Dermis microvascular lymphatic vessel endothelial cell (primary cell): ENCODE data around the gene ZDHHC1. TPM values are rescaled to one million over a fixed set of nuclear protein-coding genes. Genes with fewer than 3 reads are reported as not detected.
A peak's percentile ranks its signal among the peaks of the same experiment; 100 is the strongest.
"Not testable (repeated sequence)": the region's sequence is repeated elsewhere in the genome, so short reads cannot be mapped to it uniquely, and the experiment has no call there.

Source experiments
- DNase-seq, 2 donors: peaks; one replicate each; pipeline versions ENCODE4 v3.0.0 to v3.0.0-alpha.2; 2010; ENCODE audit warnings: low read depth in 2 of 2
- total RNA-seq: library from RNA; depleted of rRNA; stranded (reverse); fragments of >200 nt; gene quantifications from 2 replicates; pipeline ENCODE4 v1.2.1, GENCODE V29; 2014

Gene ZDHHC1
- total RNA-seq, 1 donor from 2014 or later = 3.1 TPM

DNA sequence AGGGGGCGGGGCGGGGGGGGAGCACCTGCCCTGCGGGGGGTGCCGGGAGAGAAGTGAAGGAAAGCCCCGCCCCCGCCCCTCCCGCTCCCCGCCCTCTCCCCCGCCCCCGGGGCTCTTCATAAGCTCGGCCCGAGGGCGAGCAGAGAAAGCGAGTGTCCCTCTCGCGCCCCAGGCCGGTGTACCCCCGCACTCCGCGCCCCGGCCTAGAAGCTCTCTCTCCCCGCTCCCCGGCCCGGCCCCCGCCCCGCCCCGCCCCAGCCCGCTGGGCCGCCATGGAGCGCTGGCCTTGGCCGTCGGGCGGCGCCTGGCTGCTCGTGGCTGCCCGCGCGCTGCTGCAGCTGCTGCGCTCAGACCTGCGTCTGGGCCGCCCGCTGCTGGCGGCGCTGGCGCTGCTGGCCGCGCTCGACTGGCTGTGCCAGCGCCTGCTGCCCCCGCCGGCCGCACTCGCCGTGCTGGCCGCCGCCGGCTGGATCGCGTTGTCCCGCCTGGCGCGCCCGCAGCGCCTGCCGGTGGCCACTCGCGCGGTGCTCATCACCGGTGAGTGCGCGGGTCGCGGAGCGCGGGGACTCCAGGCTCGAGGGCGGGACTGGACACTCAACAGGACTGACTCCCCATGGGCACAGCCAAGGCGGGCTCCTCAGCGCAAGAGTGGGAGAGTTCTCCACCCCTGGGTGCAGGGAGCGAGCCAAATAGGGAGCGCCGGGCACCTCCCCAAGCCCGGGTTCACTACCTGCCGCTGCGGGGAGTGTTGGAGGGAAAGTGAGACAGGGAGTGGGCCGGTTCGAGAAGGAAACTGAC lies 14.9 kb upstream of the ZDHHC1 start, which contains the start of gene HSD11B2:
HSD11B2 (plus strand) TSS at position 145 of the 798 bp plus-strand sequence; CDS start at position 273, 128 bp downstream.
- DNase-seq = peak in 1 of 2 donors; percentile 78

DNA sequence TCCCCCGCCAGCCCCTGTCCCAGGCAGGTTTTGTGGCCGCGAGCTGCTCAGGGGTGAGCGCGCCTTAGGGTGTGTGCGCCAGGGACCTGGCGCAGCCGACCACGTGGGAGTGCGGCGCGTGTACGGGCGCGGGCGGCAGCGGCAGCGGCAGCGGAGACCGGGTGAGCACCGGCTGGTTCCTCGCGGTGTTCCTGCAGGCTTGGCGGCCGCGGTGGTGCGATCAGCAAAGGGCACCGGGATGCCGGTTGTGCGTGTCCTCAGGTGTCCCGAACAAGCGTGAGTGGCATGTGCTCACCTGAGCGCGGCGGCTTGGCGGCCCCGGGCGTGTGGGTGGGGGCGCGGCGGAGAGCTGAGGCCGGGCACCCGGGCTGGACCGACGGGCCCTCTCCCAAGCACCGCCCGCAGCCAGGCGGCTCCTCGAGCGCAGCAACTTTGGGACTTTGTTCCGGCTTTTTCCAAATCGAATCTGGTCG lies 14.3 kb upstream of the ZDHHC1 start:
- peak in 1 of 2 donors; percentile 14 for DNase-seq

DNA sequence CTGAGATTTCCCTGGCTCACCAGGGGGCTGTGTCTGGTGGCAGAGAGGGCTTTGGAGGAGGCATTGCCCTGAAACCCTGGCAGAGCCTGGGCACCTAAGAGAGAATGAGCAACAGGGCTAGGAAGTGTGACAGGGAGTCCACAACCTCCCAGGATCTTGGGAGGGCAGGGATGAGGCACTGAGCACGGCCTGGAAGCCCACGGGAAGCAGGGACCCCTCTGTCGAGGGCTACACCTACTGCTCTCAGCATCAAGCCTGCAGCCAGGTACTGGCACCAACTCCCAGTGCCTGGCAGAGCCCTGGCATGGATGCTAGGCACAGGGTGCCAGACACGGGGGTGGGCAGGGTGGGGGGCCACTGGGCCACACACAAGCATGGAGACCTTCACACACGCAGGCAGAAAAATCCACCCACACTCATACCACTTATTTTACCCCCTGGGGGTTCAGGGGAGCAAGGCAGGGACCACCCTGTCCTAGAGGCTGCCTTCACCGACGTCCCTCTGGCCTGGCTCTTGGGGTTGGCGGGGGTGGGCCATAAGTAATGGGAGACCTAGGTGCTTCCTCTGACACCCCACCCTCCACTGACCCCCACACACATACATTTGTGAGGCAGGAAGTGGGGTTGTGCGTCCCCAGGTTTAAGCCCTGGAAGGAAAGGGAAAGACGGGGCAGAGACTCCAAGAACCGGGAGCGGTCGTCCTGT lies 13.7 kb upstream of the ZDHHC1 start:
- DNase-seq = no peak

DNA sequence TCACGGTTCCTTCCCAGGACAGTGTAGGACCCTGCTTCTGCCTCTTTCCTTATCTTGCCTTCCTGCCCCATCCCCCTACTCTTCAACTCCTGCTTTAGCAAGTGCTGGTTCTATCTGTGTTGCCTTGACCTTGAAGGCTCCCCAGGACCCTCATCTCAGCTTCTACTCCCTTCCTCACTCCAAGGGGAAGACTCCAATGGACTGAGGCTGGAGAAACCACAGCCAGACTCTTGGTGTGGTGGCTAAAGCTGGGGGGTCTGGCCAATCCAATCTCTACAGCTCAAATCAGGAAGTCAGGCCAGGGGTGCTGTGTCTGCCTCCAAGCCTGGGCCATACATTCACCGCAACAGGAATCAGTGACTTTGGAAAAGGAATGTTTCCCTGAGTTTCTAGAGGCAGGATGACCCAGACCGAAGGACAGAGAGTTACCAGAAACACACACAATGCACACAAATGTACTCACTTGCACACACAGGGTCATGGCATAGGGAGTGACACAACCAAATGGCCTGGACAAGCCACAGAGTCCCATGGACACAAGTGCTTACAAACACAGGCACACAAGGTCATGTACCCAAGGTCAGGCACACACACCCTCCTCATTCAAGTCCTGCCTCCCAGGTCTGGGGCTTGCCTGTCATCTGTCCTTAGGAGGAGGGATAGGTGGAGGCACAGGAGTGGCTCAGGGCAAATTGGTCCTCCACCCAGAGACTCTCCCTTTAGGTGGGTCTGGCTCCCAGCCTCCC lies 12.9 kb upstream of the ZDHHC1 start:
- DNase-seq = no peak

DNA sequence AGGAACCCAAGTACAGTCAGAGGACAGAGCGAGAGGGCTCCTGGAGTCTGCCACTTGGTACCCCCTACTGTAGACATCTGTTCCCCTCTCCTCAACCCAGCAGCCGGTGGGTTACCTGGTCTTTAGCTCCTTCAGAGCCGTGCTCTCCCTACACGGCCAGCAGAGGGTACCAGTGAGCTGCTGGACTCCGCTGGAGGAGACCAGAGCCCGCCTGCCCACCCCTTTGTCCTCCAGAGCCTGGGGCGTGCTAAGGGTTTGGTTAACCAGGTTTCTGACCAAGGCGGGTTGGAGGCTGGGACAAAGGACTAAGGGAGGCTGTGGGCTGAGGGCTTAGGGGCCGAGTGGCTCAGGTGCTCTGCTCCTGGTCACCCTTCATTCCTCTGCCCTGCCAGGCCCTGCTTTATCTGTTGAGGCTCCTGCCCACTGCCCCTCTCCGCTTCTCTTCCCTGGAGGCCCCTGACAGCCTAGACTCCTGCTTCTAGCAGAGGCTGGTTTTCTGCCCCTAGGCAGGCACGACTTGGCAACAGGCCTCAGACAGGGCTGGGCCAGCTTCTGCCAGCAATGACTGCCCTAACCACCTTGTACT lies 12.0 kb upstream of the ZDHHC1 start:
- DNase-seq = peak in 1 of 2 donors; percentile 69

DNA sequence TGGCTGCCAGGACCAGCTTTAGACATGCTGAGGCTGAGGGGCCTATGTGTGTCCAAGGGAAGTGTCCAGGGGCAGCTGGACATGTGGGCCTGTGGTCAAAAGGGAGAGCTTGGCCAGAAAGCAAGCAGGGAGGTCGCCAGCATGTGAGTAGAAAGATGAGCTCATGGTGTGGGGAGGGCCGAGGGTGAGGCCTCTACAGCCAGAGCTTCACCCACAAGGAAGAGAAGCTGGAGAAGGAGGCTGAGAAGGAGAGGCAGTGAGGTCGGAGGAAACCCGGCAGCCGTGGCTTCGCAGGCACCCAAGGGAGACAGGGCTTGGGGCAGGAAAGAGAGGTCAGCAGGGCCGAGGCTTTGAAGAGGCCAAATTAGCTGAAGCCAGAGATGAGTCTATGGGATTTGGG lies 10.7 kb upstream of the ZDHHC1 start:
- no peak for DNase-seq

DNA sequence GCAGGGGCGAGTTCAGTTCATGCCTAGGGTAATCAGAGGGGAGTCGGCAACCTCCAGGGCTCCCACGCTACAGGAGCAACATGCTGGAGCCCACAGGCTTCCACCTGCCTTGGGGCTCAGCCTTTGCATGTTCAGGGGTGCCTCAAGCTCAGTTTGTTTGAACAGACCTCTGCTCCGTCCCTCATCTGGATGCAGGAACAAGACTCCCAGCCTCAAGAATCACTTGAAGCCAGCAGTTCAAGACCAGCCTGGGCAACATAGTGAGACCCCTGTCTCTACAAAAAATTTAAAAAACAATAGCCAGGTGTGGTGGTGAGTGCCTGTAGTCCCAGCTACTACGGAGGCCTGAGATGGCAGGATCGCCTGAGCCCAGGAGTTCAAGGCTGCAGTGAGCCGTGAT lies 9.7 kb upstream of the ZDHHC1 start:
- DNase-seq = no peak

DNA sequence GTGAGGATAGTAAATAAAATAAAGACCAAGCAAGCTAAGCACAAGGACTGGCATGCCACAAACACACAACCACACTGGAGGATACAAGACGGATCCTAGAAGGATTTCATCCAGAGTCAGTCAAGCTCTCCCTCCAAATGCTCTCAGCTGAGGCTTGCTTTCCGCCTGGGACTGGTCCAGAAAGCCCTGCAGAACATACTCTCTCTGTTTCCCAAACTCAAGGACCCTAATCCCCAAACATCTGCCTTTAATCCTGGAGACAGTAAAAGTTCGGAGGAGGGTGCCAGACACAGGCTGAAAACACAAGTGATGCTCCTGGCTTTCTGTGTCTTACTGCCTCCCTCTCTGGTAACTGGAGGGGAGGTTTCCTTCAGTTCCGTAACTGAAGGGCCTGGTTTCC lies 9.3 kb upstream of the ZDHHC1 start:
- no peak for DNase-seq

DNA sequence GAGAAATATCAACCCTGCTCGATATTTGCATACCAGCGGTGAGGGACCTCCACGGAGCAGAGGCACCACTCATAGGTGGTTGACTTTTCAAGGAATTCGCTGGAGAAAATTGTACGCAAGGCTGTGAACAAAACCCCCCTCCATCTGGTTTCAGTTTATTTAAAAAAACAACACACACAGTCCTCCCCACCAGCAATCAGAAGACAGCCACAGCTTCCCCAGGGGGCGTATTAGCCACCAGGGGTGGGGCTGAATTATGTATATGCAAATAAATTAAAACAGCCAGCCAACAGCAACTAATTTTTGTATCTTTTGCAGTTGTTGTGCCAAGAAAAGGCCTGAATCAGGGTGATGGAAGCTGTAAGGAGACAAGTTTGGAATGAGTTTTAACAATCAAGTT lies 8.8 kb upstream of the ZDHHC1 start:
- no peak for DNase-seq

DNA sequence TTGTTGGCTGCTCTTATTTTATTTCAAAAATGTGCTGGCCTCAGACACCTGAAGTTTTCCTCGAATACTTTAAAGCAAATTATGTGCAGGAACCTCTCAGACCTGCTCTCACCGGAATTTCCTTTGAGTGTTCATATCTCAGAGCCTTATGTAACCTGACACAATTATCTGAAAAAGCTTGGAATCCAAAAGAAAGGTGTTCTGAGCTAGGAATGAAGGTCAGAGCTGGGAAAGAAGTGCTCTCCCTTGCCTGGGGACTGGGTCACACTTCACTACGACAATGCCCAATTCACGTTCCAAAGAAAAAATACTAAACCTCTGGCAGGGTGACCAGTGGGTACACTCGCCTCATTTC lies 8.0 kb upstream of the ZDHHC1 start:
- no peak for DNase-seq

DNA sequence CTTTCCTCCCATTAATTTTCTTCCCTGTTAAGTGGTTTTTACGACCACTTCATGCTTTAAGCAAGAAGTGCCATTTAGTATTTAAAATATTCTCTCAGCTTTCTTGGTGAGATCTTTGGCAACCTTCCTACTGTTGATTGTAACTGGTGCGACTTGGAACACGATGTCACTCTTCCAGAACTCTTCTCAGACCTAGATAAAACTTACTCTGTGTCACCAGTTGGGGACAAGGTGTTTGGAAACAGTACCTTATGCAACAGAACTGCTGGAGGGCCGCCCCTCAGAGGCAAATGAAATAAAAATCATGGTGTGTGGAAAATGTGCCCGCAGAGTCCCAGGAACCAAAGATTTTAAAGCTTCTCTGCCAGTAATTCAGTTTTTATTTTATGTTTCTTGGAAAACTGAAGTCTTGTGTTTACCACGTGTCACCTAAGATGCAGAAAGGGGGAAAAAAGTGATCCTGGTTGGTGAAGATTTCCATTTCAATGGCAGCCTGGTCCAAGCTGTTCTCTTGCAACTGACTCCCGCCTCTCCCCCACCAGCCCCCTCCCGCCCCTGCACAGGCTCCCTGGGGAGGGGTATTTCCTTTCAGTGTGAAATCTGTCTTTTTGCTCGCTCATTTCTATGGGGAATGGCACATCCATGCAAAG lies 7.5 kb upstream of the ZDHHC1 start:
- no peak for DNase-seq

DNA sequence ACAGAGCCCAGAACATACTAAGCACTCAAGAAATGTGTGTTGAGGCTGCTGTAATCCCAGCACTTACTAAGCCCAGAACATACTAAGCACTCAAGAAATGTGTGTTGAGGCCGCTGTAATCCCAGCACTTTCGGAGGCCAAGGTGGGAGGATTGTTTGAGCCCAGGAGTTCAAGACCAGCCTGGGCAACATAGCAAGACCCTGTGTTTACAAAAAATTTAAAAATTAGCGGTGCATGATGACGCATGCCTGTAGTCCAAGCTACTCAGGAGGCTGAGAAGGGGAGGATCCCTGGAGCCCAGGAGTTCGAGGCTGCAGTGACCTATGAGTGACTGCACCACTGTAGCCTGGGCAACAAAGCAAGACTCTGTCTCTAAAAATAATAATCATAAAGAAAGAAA lies 6.7 kb upstream of the ZDHHC1 start:
- no peak for DNase-seq

DNA sequence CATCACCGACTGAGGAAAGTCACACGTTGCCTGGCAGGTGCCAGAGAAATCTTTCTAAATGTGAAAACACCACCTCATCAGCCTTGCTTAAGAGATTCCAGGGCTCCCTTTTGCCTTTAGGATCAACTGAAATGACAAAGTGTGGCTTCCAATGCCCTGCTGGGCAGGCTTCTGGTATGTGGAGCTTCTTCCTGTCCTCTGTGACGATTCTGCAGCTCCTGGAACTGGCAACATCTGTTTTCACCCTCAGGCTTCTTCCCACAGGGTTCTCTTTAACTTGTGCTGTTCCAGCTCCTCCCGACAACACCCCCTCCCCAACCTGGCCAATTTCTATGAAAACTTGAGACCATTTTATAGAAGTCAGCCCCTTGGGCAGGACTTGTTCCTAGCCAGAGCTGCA lies 4.8 kb upstream of the ZDHHC1 start:
- DNase-seq = no peak

DNA sequence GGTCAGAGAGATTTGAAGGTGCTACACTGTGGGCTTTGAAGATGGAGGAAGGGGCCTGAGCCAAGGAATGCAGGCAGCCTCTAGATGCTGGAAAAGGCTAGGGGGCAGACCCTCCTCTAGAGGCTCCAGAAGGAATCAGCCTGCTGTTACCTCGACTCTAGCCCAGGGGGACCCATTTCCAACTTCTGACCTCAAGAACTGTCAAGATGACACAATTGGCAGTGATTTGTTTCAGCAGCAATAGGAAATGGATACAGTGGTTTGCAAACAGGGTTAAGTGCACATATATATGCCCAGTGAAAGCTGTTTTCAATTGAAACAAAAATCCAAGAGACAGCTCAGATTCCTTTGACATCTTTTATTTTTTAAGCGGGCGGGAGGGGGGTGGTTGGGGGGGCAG lies 3.7 kb upstream of the ZDHHC1 start:
- no peak for DNase-seq

DNA sequence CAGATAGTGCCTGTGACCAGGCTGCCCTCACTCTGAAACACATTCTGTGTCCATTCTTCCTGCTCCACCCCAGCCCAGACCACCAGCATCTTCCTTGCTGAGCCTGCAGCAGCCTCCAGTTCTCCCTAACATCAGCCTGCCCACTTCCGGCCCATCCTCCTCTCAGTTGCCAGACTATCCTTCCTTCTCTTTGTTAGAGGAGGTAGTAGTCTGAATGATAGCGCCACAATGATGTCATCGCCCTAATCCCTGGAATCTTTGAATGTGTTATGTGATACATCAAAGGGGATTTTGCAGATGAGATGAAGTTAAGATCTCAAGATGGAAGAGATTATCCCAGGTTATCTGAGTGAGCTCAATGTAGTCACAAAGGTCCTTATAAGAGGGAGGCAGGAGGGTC lies 3.2 kb upstream of the ZDHHC1 start:
- DNase-seq = no peak

DNA sequence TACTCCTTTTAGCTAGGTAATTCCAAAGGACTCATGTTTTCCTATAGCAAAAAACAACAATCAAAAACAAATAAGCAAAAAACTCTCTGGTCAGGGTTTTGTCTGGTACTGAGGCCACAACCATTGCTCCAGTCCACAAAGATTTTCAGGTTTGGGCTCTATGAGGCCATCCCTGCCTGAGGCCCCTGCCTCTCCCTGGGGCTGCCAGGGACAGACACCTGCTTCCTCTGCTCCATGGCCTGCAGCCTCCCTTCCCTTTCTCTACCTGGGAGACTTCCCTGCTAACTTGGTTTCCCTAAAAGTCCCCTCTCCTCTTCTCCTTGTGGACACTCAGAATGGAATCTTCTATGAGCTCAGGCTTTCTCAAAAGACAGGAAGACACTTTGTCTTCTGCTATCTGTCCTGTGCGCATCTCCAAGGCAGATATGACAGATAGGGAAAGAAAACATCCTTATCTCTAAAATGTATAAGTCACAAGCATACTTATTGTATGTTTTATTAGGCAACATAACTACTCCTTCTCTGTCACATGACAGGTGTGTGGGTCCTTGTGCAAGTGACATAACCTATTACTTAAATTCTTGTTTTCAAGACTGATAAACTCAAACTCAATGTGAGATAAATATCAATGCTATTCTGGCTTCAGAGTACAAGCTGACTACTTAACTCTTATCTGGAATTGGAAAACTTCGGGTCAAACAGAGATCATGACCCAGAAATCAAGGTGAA lies 1.2 kb upstream of the ZDHHC1 start:
- no peak for DNase-seq

DNA sequence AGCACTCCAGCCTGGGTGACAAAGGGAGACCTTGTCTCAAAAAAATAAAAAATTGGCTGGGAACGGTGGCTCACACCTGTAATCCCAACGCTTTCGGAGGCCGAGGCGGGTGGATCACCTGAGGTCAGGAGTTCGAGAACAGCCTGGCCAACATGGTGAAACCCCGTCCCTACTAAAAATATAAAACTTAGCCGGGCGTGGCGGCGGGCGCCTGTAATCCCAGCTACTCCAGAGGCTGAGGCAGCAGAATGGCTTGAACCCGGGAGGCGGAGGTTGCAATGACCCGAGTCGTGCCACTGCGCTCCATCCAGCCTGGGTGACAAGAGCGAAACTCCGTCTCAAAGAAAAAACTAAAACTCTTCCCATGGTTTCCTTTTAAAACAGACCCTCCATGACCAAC lies 856 bp downstream of the ZDHHC1 start:
- not testable (repeated sequence) for DNase-seq

DNA sequence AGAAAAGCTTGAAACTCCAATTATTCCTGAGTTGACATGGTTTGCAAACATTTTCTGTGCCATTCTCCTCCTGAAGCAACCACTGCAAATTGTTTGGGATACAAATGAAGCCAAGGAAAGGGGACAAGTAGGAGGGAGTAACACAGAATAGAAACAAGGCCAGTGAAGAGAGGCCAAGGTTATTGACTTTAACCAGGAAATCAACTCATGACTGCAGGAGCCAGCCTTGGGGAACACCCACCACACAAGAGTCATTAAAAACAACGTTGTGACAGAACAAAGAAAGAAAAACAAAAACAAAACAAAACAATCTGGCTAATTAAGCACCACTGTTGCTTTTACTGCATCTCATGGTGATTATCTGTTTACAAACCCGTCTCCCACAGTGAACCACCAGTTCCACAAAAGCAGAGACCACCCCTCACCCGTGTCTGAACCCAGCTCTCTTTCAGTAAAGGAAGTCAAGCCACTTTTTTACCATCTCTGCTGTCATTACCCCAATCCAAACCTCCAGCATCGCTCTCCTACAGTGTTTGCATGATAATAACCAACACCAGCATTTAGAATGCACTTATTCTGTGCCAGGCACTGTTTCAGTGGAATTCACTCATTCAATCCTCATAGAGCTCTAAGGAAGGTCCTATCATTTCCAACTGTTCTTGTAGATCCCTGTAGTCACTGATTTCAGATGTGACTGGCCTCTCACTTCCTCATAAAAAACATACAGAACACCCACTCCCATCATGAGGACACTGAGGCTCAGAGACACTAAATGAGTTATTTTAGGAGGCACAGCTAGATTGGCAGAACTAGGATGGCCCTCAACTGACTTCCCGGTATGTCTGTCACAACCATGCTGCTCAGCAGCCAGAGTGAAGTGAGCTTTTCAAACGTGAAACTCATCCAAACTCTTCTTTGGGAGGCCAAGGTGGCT lies 2.0 kb downstream of the ZDHHC1 start:
- DNase-seq = no peak

DNA sequence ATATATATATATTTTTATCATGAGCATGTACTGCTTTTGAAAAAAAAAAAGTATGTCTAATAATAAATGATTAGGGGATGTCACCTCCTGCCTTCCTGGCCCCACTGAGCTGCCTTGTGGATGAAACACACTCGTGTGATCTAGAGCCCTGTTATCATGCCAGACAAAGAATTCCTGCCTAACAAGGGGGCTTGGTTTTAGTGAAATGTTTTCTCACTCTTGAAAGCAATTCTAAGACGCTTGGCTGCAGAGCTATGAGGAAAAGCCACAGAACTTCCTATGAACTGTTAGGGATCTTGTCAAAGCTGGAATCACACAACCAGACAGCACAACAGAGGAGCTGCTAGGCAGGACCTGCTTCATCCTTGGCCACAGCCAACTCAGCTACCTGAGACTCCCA lies 4.0 kb downstream of the ZDHHC1 start:
- no peak for DNase-seq

DNA sequence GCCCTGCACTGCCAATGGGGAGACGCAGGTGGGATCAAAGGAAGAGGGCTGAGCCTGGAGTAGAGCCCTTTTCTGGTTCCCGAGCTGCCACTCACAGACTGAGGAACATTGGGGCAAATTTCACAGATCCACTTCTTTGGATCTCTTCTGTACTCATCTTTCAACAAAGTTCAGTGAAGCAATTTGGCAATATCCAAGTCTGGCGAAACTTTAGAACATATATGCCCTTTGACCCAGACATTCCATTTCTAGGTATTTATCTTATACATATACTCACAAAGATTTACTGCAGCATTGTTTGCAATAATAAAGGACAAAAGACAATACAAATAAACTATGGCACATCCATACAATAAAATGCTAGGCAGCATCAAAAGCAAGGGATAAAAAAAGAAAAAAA lies 4.9 kb downstream of the ZDHHC1 start:
- no peak for DNase-seq
